ENCODE measurements around the gene BCL2L13.

DNA sequence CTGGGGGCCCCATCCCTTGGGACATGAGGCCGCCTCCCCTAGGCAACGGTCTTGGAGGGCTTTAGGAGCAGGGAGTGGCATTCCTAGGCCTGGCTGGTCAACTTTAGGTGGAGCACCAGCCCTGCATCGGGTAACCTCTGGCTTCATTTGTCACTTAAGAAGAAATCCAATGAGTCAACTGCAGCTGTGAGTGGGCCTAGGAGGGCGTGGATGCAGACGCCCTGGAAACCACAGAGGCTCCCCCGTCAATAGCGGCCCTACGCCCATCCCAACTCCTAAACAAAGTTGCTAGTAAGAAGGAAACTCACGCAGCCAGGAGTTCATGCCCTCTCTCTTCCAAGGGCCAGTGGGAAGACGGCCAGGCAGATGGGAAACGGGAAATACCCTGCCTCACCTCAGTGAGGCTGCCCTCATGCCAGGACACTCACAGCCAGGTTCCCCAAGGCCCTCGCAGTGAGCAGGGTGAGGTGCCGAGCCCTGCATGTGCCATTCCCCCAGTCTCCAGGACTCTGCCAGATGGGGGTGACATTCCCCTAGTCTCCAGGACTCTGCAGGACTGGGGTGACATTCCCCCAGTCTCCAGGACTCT, 114.9 kb downstream of the BCL2L13 start:
- TF ChIP-seq POLR2AphosphoS5 (IDR thresholded peaks at IDR 0.05; ENCODE audit: low read depth, low read length) (no peak), TCF7L2 (IDR thresholded peaks at IDR 0.05; ENCODE audit: low read depth, low read length) (no peak)
- TF ChIP-seq, protein P1, sequence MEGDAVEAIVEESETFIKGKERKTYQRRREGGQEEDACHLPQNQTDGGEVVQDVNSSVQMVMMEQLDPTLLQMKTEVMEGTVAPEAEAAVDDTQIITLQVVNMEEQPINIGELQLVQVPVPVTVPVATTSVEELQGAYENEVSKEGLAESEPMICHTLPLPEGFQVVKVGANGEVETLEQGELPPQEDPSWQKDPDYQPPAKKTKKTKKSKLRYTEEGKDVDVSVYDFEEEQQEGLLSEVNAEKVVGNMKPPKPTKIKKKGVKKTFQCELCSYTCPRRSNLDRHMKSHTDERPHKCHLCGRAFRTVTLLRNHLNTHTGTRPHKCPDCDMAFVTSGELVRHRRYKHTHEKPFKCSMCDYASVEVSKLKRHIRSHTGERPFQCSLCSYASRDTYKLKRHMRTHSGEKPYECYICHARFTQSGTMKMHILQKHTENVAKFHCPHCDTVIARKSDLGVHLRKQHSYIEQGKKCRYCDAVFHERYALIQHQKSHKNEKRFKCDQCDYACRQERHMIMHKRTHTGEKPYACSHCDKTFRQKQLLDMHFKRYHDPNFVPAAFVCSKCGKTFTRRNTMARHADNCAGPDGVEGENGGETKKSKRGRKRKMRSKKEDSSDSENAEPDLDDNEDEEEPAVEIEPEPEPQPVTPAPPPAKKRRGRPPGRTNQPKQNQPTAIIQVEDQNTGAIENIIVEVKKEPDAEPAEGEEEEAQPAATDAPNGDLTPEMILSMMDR (IDR thresholded peaks at IDR 0.05), result no peak
- TF ChIP-seq, protein P2, sequence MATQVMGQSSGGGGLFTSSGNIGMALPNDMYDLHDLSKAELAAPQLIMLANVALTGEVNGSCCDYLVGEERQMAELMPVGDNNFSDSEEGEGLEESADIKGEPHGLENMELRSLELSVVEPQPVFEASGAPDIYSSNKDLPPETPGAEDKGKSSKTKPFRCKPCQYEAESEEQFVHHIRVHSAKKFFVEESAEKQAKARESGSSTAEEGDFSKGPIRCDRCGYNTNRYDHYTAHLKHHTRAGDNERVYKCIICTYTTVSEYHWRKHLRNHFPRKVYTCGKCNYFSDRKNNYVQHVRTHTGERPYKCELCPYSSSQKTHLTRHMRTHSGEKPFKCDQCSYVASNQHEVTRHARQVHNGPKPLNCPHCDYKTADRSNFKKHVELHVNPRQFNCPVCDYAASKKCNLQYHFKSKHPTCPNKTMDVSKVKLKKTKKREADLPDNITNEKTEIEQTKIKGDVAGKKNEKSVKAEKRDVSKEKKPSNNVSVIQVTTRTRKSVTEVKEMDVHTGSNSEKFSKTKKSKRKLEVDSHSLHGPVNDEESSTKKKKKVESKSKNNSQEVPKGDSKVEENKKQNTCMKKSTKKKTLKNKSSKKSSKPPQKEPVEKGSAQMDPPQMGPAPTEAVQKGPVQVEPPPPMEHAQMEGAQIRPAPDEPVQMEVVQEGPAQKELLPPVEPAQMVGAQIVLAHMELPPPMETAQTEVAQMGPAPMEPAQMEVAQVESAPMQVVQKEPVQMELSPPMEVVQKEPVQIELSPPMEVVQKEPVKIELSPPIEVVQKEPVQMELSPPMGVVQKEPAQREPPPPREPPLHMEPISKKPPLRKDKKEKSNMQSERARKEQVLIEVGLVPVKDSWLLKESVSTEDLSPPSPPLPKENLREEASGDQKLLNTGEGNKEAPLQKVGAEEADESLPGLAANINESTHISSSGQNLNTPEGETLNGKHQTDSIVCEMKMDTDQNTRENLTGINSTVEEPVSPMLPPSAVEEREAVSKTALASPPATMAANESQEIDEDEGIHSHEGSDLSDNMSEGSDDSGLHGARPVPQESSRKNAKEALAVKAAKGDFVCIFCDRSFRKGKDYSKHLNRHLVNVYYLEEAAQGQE (IDR thresholded peaks at IDR 0.05; ENCODE audit: insufficient read depth in 1 of 2, low read depth in 2 of 2, low read length in 1 of 2), result no peak
